ENCODE results near the gene GPC4.

GPC4 gene

GRCh38 chrX:133415276-133416105, at the start of gene GPC4:
Gene GPC4 (minus strand): TSS chrX:133415489. CDS start chrX:133414965, 524 bp downstream.
- TF ChIP-seq ZFX (IDR thresholded peaks at IDR 0.05) (no peak; the same call in 1 of the 2 replicates), CTCF (conservative IDR thresholded peaks at IDR 0.05) (no peak)
- H3K27ac ChIP-seq = peak within 1 kb of the TSS; percentile 51

GRCh38 chrX:133461231-133461630, 45.9 kb upstream of the GPC4 start:
- TF ChIP-seq CTCF (conservative IDR thresholded peaks at IDR 0.05) = no peak
- no peak for TF ChIP-seq ZFX (IDR thresholded peaks at IDR 0.05)
- no peak overlapping the region for H3K27ac ChIP-seq

GRCh38 chrX:133454924-133455323, 39.6 kb upstream of the GPC4 start:
- no peak overlapping the region for H3K27ac ChIP-seq
- TF ChIP-seq ZFX (IDR thresholded peaks at IDR 0.05) = no peak
- no peak for TF ChIP-seq CTCF (conservative IDR thresholded peaks at IDR 0.05)

GRCh38 chrX:133454491-133454914, 39.2 kb upstream of the GPC4 start:
- TF ChIP-seq ZFX (IDR thresholded peaks at IDR 0.05) (no peak), CTCF (conservative IDR thresholded peaks at IDR 0.05) (no peak)
- no peak overlapping the region for H3K27ac ChIP-seq

GRCh38 chrX:133448512-133449076, 33.3 kb upstream of the GPC4 start:
- TF ChIP-seq ZFX (IDR thresholded peaks at IDR 0.05) (no peak), CTCF (conservative IDR thresholded peaks at IDR 0.05) (no peak)
- no peak overlapping the region for H3K27ac ChIP-seq

GRCh38 chrX:133444952-133445831, 29.9 kb upstream of the GPC4 start:
- H3K27ac ChIP-seq = peak overlapping the region; percentile 8; the same call in 1 of the 2 replicates
- TF ChIP-seq CTCF (conservative IDR thresholded peaks at IDR 0.05) (no peak), ZFX (IDR thresholded peaks at IDR 0.05) (no peak)
